ENCODE measurements around the gene NACC1.

NACC1 gene

GRCh38 chr19:13154241-13154778, 36.2 kb downstream of the NACC1 start (continued):
- TF ChIP-seq, protein P1, sequence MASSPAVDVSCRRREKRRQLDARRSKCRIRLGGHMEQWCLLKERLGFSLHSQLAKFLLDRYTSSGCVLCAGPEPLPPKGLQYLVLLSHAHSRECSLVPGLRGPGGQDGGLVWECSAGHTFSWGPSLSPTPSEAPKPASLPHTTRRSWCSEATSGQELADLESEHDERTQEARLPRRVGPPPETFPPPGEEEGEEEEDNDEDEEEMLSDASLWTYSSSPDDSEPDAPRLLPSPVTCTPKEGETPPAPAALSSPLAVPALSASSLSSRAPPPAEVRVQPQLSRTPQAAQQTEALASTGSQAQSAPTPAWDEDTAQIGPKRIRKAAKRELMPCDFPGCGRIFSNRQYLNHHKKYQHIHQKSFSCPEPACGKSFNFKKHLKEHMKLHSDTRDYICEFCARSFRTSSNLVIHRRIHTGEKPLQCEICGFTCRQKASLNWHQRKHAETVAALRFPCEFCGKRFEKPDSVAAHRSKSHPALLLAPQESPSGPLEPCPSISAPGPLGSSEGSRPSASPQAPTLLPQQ (tag by site-specific recombination; IDR thresholded peaks at IDR 0.05), result peak; percentile 8; the same call in 1 of the 2 replicates
- TF ChIP-seq ZIC2 (tag by site-specific recombination; IDR thresholded peaks at IDR 0.05) (peak; percentile 65), ZNF112 (tag by site-specific recombination; IDR thresholded peaks at IDR 0.05) (no peak), ZBTB11 (tag by site-specific recombination; conservative IDR thresholded peaks at IDR 0.05; ENCODE audit: low read depth) (no peak; the same call in 1 of the 2 replicates), REPIN1 (tag by site-specific recombination; IDR thresholded peaks at IDR 0.05; ENCODE audit: low read depth) (no peak), ZNF830 (tag by site-specific recombination; IDR thresholded peaks at IDR 0.05; ENCODE audit: low read depth) (no peak), KLF9 (tag by site-specific recombination; IDR thresholded peaks at IDR 0.05; ENCODE audit: low read depth) (peak; percentile 57), ZNF175 (tag by site-specific recombination; IDR thresholded peaks at IDR 0.05) (no peak), GLIS1 (tag by site-specific recombination; IDR thresholded peaks at IDR 0.05) (peak; percentile 41; the same call in 1 of the 2 replicates), ZNF629 (tag by site-specific recombination; IDR thresholded peaks at IDR 0.05) (peak; percentile 98), SCRT2 (tag by site-specific recombination; IDR thresholded peaks at IDR 0.05) (0 out of 2 replicates have a peak, but pooled peaks have one; percentile 39)
- TF ChIP-seq, protein P2, sequence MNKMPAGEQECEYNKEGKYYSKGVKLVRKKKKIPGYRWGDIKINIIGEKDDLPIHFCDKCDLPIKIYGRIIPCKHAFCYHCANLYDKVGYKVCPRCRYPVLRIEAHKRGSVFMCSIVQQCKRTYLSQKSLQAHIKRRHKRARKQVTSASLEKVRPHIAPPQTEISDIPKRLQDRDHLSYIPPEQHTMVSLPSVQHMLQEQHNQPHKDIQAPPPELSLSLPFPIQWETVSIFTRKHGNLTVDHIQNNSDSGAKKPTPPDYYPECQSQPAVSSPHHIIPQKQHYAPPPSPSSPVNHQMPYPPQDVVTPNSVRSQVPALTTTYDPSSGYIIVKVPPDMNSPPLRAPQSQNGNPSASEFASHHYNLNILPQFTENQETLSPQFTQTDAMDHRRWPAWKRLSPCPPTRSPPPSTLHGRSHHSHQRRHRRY (tag by site-specific recombination; IDR thresholded peaks at IDR 0.05), result peak; percentile 82; the same call in 1 of the 2 replicates
- TF ChIP-seq, protein P3, sequence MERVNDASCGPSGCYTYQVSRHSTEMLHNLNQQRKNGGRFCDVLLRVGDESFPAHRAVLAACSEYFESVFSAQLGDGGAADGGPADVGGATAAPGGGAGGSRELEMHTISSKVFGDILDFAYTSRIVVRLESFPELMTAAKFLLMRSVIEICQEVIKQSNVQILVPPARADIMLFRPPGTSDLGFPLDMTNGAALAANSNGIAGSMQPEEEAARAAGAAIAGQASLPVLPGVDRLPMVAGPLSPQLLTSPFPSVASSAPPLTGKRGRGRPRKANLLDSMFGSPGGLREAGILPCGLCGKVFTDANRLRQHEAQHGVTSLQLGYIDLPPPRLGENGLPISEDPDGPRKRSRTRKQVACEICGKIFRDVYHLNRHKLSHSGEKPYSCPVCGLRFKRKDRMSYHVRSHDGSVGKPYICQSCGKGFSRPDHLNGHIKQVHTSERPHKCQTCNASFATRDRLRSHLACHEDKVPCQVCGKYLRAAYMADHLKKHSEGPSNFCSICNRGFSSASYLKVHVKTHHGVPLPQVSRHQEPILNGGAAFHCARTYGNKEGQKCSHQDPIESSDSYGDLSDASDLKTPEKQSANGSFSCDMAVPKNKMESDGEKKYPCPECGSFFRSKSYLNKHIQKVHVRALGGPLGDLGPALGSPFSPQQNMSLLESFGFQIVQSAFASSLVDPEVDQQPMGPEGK (tag by site-specific recombination; IDR thresholded peaks at IDR 0.05), result peak; percentile 90
- TF ChIP-seq, protein P4, sequence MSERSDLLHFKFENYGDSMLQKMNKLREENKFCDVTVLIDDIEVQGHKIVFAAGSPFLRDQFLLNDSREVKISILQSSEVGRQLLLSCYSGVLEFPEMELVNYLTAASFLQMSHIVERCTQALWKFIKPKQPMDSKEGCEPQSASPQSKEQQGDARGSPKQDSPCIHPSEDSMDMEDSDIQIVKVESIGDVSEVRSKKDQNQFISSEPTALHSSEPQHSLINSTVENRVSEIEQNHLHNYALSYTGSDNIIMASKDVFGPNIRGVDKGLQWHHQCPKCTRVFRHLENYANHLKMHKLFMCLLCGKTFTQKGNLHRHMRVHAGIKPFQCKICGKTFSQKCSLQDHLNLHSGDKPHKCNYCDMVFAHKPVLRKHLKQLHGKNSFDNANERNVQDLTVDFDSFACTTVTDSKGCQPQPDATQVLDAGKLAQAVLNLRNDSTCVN (tag by site-specific recombination; optimal IDR thresholded peaks at IDR 0.05), result no peak

GRCh38 chr19:13154911-13155471, 36.9 kb downstream of the NACC1 start:
- Histone ChIP-seq H3K4me1 (ENCODE audit: control insufficient read depth, insufficient read depth, low read length) (peaks cover 8% of the 10 kb centered on the region), H3K27ac (ENCODE audit: extremely low read depth, low read depth, low read length) (peak overlapping the region; percentile 98; the same call in 1 of the 2 replicates), H3K4me3 (ENCODE audit: low read depth, low read length) (peak overlapping the region; percentile 99), H3K36me3 (ENCODE audit: control insufficient read depth in 2 of 2, insufficient read depth in 1 of 2, low read length in 2 of 2) (peaks cover 0 to 11% of the 10 kb centered on the region in 2 experiments; a peak in 1 of 3 replicates), H3K9me3 (ENCODE audit: control insufficient read depth, insufficient read depth, low read depth, low read length) (no peaks in the 10 kb centered on the region)
- CTCF ChIA-PET, result interaction anchor here (0.5 to 1.8 kb wide), 9 partner anchors 14 to 190 kb away, joined by 3 to 7 read pairs (median 3); no protein-coding TSS in a partner anchor
- POLR2A ChIA-PET, result interaction anchor here (0.6 to 2.6 kb wide), 11 partner anchors 11 to 697 kb away, joined by 3 to 60 read pairs (median 5); partner anchors contain the start of gene NACC1
- TF ChIP-seq ZFP69B (tag by site-specific recombination; IDR thresholded peaks at IDR 0.05) (peak; percentile 16; the same call in 1 of the 2 replicates), MEIS1 (CRISPR knock-in tag; IDR thresholded peaks at IDR 0.05; ENCODE audit: borderline replicate concordance) (no peak), ZNF560 (tag by site-specific recombination; IDR thresholded peaks at IDR 0.05; ENCODE audit: borderline replicate concordance) (no peak), ZNF48 (tag by site-specific recombination; IDR thresholded peaks at IDR 0.05) (no peak), ZNF24 (tag by site-specific recombination; IDR thresholded peaks at IDR 0.05) (peak; percentile 42; the same call in 1 of the 2 replicates), ZNF629 (tag by site-specific recombination; IDR thresholded peaks at IDR 0.05) (peak; percentile 22; the same call in 1 of the 2 replicates), GLI2 (tag by site-specific recombination; IDR thresholded peaks at IDR 0.05; ENCODE audit: borderline replicate concordance, low read depth) (no peak), ZNF221 (tag by site-specific recombination; IDR thresholded peaks at IDR 0.05; ENCODE audit: borderline replicate concordance) (no peak), ZBTB21 (tag by site-specific recombination; IDR thresholded peaks at IDR 0.05) (0 out of 2 replicates have a peak, but pooled peaks have one; percentile 10), ZNF621 (tag by site-specific recombination; IDR thresholded peaks at IDR 0.05) (no peak), KLF10 (tag by site-specific recombination; IDR thresholded peaks at IDR 0.05) (peak; percentile 82; the same call in 1 of the 2 replicates)
- TF ChIP-seq, protein P1 (tag by site-specific recombination; IDR thresholded peaks at IDR 0.05), result peak; percentile 75
